A673 (cell line): ENCODE measurements around the gene BEGAIN.

Experiments used
- EZH2 ChIP-seq: fragments of 200-600 bp; sonication (generic); IDR thresholded peaks from 2 replicates; pipeline ENCODE4 v1.6.1; 2017; ENCODE audit warnings: borderline replicate concordance, low read depth, mild to moderate bottlenecking, mixed read lengths, antibody characterized with exemption, low read length; ENCODE audit not compliant: poor library complexity, severe bottlenecking
- TF ChIP-seq, protein P1 (sequence below): fragments of 300-800, 200-600 bp; sonication (generic); conservative IDR thresholded peaks from 2 replicates; pipeline ENCODE4 v1.5.1; 2017; ENCODE audit warnings: low read depth, mild to moderate bottlenecking, antibody characterized with exemption, low read length, moderate library complexity, mixed read lengths

DNA sequence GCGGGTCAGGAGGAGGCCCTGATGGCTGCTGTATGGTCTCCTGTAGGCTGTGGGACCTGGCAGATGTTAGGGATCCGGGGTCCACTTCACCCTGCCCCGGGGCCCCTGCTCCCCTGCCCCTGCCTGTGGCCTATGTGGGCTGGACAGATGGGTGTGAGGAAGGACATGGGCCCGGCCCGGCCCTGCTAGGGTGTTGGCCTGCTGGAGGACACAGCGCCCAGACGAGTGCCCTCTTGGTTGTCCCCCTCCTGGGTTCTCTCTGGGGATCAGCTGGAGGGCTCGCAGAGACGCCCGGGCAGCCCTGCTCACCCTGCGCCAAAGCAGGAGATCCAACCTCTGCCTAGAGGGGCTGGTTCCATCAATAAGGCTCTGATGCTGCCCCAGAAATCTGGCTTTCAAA, 36.2 kb downstream of the BEGAIN start:
- TF ChIP-seq EZH2, result no peak
- TF ChIP-seq, protein P1, sequence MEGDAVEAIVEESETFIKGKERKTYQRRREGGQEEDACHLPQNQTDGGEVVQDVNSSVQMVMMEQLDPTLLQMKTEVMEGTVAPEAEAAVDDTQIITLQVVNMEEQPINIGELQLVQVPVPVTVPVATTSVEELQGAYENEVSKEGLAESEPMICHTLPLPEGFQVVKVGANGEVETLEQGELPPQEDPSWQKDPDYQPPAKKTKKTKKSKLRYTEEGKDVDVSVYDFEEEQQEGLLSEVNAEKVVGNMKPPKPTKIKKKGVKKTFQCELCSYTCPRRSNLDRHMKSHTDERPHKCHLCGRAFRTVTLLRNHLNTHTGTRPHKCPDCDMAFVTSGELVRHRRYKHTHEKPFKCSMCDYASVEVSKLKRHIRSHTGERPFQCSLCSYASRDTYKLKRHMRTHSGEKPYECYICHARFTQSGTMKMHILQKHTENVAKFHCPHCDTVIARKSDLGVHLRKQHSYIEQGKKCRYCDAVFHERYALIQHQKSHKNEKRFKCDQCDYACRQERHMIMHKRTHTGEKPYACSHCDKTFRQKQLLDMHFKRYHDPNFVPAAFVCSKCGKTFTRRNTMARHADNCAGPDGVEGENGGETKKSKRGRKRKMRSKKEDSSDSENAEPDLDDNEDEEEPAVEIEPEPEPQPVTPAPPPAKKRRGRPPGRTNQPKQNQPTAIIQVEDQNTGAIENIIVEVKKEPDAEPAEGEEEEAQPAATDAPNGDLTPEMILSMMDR, result no peak
